ENCODE measurements around the gene ZCCHC14. TPM values are rescaled to one million over a fixed set of nuclear protein-coding genes. Genes with fewer than 3 reads are reported as not detected.

ZCCHC14 gene
- total RNA-seq, 2 experiments from 2014 or later, result 16.4 to 18.3 TPM

DNA sequence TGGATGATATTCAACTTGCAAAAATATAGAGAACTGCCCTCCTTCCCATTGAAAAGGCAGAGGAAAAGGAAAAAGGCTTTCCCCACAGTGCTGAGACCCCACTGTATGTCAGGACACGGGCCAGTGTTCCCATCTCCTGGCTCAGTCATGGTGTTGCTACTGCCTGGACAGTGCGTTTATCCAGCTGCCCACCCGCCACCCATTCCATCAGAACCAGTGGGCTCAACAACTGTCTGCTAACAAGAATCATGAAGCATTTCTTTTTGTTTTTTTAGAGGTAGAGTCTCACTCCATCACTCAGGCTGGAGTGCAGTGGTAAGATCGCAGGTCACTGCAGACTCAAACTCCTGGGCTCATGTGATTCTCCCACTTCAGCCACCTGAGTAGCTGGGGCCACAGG is 120.5 kb downstream of the ZCCHC14 start:
- Histone ChIP-seq H3K9me3 (ENCODE audit: control insufficient read depth in 1 of 2, insufficient read depth in 1 of 2, low read length in 2 of 2) (no peaks in the 10 kb centered on the region), H3K27me3 (ENCODE audit: control insufficient read depth in 1 of 2, insufficient read depth in 2 of 2, low read length in 2 of 2) (no peaks in the 10 kb centered on the region), H3K36me3 (ENCODE audit: insufficient read depth, low read length) (peaks cover 7% of the 10 kb centered on the region), H3K27ac (ENCODE audit: low read depth in 1 of 2, low read length in 2 of 2) (no peak overlapping the region), H3K4me1 (ENCODE audit: insufficient read depth, low read length) (peaks cover 23% of the 10 kb centered on the region), H3K4me3 (ENCODE audit: low read length) (no peak overlapping the region)
- no peak for TF ChIP-seq CTCF (IDR thresholded peaks at IDR 0.05)
- POLR2A ChIA-PET, result no interaction called here
- Mint-ChIP-seq H3K27me3 (no peaks in the 10 kb centered on the region), H3K27ac (no peak overlapping the region), H3K4me3 (no peak overlapping the region), H3K36me3 (ENCODE audit: low read depth) (peaks cover 29% of the 10 kb centered on the region), H3K9me3 (no peaks in the 10 kb centered on the region), H3K4me1 (ENCODE audit: low read depth) (peaks cover 51% of the 10 kb centered on the region)
- intact Hi-C loops (cut with DNase I, micrococcal nuclease), result no loop called here
- CTCF ChIA-PET, result no interaction called here
- ATAC-seq (ENCODE audit: poor library complexity), result no peak
- DNase-seq, result no peak

DNA sequence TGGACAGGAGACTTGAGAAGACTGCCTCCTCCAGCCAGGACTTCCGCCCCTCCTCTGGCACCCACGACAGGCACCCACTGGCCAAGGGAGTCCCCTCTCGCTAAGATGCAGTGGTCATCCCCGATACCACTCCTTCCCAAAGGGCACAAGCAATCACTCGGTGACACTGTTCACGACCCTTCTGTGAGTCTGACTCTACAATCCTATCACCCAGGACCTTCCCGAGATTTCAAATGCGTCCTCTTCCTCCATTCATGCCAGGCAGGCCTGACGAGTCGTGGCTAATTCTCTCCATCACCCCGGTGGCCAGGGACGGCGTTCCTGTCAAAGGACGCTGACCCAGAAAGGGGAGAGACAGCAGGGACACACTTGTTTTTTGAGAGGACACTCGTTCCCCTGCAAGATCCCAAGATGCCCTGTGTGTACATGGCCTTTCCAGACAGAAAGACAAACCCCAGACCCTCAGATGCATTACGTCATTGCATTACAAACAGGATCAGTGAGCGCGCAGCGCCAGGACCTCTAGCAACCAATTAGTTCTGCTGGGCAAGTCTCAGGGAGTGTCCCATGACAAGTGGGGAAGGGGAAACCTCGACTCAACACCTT is 121.5 kb downstream of the ZCCHC14 start:
- Histone ChIP-seq H3K36me3 (ENCODE audit: insufficient read depth, low read length) (peaks cover 14% of the 10 kb centered on the region), H3K27me3 (ENCODE audit: control insufficient read depth in 1 of 2, insufficient read depth in 2 of 2, low read length in 2 of 2) (no peaks in the 10 kb centered on the region), H3K4me1 (ENCODE audit: insufficient read depth, low read length) (peaks cover 19% of the 10 kb centered on the region), H3K27ac (ENCODE audit: low read depth in 1 of 2, low read length in 2 of 2) (no peak overlapping the region), H3K9me3 (ENCODE audit: control insufficient read depth in 1 of 2, insufficient read depth in 1 of 2, low read length in 2 of 2) (no peaks in the 10 kb centered on the region), H3K4me3 (ENCODE audit: low read length) (no peak overlapping the region)
- Mint-ChIP-seq H3K27me3 (no peaks in the 10 kb centered on the region), H3K36me3 (ENCODE audit: low read depth) (peaks cover 25% of the 10 kb centered on the region), H3K4me3 (no peak overlapping the region), H3K27ac (no peak overlapping the region), H3K9me3 (no peaks in the 10 kb centered on the region), H3K4me1 (ENCODE audit: low read depth) (peaks cover 46% of the 10 kb centered on the region)
- no peak for TF ChIP-seq CTCF (IDR thresholded peaks at IDR 0.05)
- DNase-seq, result no peak
- no peak for ATAC-seq (ENCODE audit: poor library complexity)
- ChIA-PET POLR2A (no interaction called here), CTCF (no interaction called here)
- intact Hi-C loops (cut with DNase I, micrococcal nuclease), result no loop called here

GRCh38 chr16:87369796-87370719 is 122.8 kb downstream of the ZCCHC14 start:
- Mint-ChIP-seq H3K27me3 (no peaks in the 10 kb centered on the region), H3K27ac (no peak overlapping the region), H3K4me1 (ENCODE audit: low read depth) (peaks cover 43% of the 10 kb centered on the region), H3K4me3 (no peak overlapping the region), H3K36me3 (ENCODE audit: low read depth) (peaks cover 24% of the 10 kb centered on the region), H3K9me3 (no peaks in the 10 kb centered on the region)
- DNase-seq (no peak), ATAC-seq (ENCODE audit: poor library complexity) (no peak)
- ChIA-PET CTCF (no interaction called here), POLR2A (no interaction called here)
- no peak overlapping the region for H3K27ac ChIP-seq (ENCODE audit: low read depth in 1 of 2, low read length in 2 of 2)
- no peaks in the 10 kb centered on the region for H3K27me3 ChIP-seq (ENCODE audit: control insufficient read depth in 1 of 2, insufficient read depth in 2 of 2, low read length in 2 of 2)
- peaks cover 18% of the 10 kb centered on the region for H3K36me3 ChIP-seq (ENCODE audit: insufficient read depth, low read length)
- H3K9me3 ChIP-seq (ENCODE audit: control insufficient read depth in 1 of 2, insufficient read depth in 1 of 2, low read length in 2 of 2), result no peaks in the 10 kb centered on the region
- intact Hi-C loops (cut with DNase I, micrococcal nuclease), result no loop called here
- no peak overlapping the region for H3K4me3 ChIP-seq (ENCODE audit: low read length)
- no peak for TF ChIP-seq CTCF (IDR thresholded peaks at IDR 0.05)
- peaks cover 19% of the 10 kb centered on the region for H3K4me1 ChIP-seq (ENCODE audit: insufficient read depth, low read length)

Measured in CD4-positive, alpha-beta T cell (primary cell).